Ovary (tissue), 9 donors: ENCODE measurements around the gene TKTL2. TPM values are rescaled to one million over a fixed set of nuclear protein-coding genes. Genes with fewer than 3 reads are reported as not detected.
A peak's percentile ranks its signal among the peaks of the same experiment; 100 is the strongest.
"Not testable (repeated sequence)": the region's sequence is repeated elsewhere in the genome, so short reads cannot be mapped to it uniquely, and the experiment has no call there.

Experiments used
- DNase-seq, 5 donors: peaks; one replicate each; pipeline ENCODE4 v3.0.0-alpha.2; 2019 to 2020
- H3K27ac ChIP-seq, 2 donors: fragments of 200-600 bp; one replicate each; pipeline versions ENCODE4 v1.5.1 to v1.8.0; 2019 to 2022
- H3K27me3 ChIP-seq: fragments of 200-600 bp; one replicate; pipeline ENCODE4 v1.8.0; 2022
- H3K36me3 ChIP-seq: fragments of 200-600 bp; sonication (generic); one replicate; pipeline ENCODE4 v1.5.1; 2019
- H3K4me1 ChIP-seq: one replicate; pipeline ENCODE4 v1.8.1; 2013; ENCODE audit warnings: mild to moderate bottlenecking, moderate library complexity; ENCODE audit not compliant: insufficient read depth
- H3K4me3 ChIP-seq: fragments of 200-600 bp; sonication (generic); one replicate; pipeline ENCODE4 v1.5.1; 2017
- H3K9me3 ChIP-seq, 2 donors: fragments of 200-600 bp in 1 of 2; sonication (generic) in 1 of 2; one replicate each; pipeline versions ENCODE4 v1.5.1 to v1.8.1; 2013 to 2019; ENCODE audit warnings: mild to moderate bottlenecking in 1 of 2, moderate library complexity in 1 of 2
- EP300 ChIP-seq: sonication (generic); formaldehyde crosslinking; IDR thresholded peaks from one replicate; pipeline ENCODE4 v1.6.1; 2017; ENCODE audit warnings: antibody characterized with exemption
- POLR2A ChIP-seq: fragments of 450-650 bp; IDR thresholded peaks from one replicate; pipeline ENCODE4 v1.6.1; 2017; ENCODE audit warnings: antibody characterized with exemption, mild to moderate bottlenecking, moderate library complexity
- WGBS, 3 donors: extraction: QIAGEN DNeasy Blood & Tissue Kit in 1 of 3; methylation state at CpG; one replicate each; pipeline versions ENCODE4 v1.1.5 to v1.1.7; 2013 to 2017; 5-methylcytosine and 5-hydroxymethylcytosine counted together
- intact Hi-C, 4 donors: fragments of 100-400 bp; cut with DNase I; formaldehyde crosslinking; loops; one replicate each; pipeline versions ENCODE4 v1.11.0 to v1.15.1; 2022 to 2023
- polyA plus RNA-seq, 2 donors: library from polyadenylated mRNA; stranded (reverse); fragments of 200-250 nt in 1 of 2; fragments of 350-450 nt in 1 of 2; fragmentation: Illumina TruSeq in 1 of 2; extraction: RNeasy Lipid Tissue Mini Kit (QIAGEN cat#74804) in 1 of 2; gene quantifications; one replicate each; pipeline ENCODE4 v1.2.3, GENCODE V29; 2013 to 2014
- total RNA-seq, 7 donors: library from RNA; depleted of rRNA in 2 of 7; stranded (reverse); fragments of >200 nt in 2 of 7; fragmentation: NEBNext Ultra II Directional in 3 of 7; extraction: Animal tissue kit (Norgen Biotek cat#: 25700) in 3 of 7; gene quantifications; one replicate each; pipeline versions ENCODE4 v1.1.0 to v1.2.4, GENCODE V29; 2016 to 2023
- TF ChIP-seq, protein P1 (sequence below), 3 donors: fragments of 450-650 bp in 2 of 3; fragments of 200-600 bp in 1 of 3; IDR thresholded peaks; one replicate each; pipeline versions ENCODE4 v1.5.1 to v1.8.0; 2016 to 2022; ENCODE audit warnings: antibody characterized with exemption in 3 of 3, mild to moderate bottlenecking in 1 of 3
- donor health status: DM: no; HTN: no; CAD: no; lungs with moderate emphysema.
- donor health status: DM: no; HTN: no; CAD: no.
- donor health status: Bipolar disorder and iron deficiency.
- donor health status: DM: yes; HTN: yes; CAD: no.
- donor health status: DM: no; HTN: no; CAD: no.
- donor health status: DM: yes; HTN: yes; CAD: no.

Gene TKTL2
- total and polyA plus RNA-seq, 9 donors, result not detected

- Histone ChIP-seq H3K36me3 (no peaks in the 10 kb centered on the region), H3K27ac (no peak overlapping the region), H3K4me1 (no peaks in the 10 kb centered on the region), H3K9me3 (no peaks in the 10 kb centered on the region), H3K4me3 (no peak overlapping the region), H3K27me3 (no peaks in the 10 kb centered on the region)
- no peak for DNase-seq
- 79 to 87% (median 83%) methylated on average over 3 of the region's 3 CpGs for WGBS, 3 donors
- TF ChIP-seq POLR2A, result no peak
- TF ChIP-seq, protein P1, sequence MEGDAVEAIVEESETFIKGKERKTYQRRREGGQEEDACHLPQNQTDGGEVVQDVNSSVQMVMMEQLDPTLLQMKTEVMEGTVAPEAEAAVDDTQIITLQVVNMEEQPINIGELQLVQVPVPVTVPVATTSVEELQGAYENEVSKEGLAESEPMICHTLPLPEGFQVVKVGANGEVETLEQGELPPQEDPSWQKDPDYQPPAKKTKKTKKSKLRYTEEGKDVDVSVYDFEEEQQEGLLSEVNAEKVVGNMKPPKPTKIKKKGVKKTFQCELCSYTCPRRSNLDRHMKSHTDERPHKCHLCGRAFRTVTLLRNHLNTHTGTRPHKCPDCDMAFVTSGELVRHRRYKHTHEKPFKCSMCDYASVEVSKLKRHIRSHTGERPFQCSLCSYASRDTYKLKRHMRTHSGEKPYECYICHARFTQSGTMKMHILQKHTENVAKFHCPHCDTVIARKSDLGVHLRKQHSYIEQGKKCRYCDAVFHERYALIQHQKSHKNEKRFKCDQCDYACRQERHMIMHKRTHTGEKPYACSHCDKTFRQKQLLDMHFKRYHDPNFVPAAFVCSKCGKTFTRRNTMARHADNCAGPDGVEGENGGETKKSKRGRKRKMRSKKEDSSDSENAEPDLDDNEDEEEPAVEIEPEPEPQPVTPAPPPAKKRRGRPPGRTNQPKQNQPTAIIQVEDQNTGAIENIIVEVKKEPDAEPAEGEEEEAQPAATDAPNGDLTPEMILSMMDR (IDR thresholded peaks at IDR 0.05), result no peak
- no peak for TF ChIP-seq EP300
- intact Hi-C loops, result no loop called here
Observed at GRCh38 chr4:163470391-163470790, 3.2 kb downstream of the TKTL2 start.

DNA sequence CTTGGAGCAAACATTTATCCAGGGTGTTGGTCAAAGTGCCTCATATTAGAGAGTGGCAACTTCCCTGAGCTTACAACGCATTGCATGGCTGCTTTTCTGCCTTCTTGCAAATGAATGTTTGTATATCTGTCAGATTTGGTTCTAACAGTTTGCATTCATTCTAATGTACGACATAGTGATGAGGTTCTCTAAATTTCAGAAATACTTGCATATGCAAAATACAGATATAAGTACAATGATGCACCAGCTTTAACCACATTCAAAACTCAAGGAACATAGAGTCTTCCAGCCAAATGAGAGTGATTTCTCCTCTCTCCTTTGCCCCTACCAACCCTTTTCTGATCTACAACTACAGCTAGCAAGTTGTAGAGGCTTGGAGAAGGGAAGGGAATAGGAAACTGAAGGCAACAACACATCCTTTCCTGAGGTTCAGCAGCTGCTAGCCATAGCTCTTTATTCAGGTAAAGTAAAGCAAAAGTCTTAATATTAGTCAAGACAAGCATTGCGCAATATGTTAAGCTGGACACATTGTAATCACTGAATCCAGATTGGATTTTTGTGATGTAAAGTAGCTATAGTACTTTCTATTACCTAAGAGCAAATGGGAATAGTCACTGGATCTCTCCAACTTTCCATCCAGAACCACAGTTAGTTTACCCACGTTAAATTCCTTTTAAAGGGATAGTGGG is 6.3 kb downstream of the TKTL2 start:
- Histone ChIP-seq H3K9me3 (no peaks in the 10 kb centered on the region), H3K27me3 (no peaks in the 10 kb centered on the region), H3K27ac (no peak overlapping the region), H3K4me3 (no peak overlapping the region), H3K4me1 (no peaks in the 10 kb centered on the region), H3K36me3 (no peaks in the 10 kb centered on the region)
- no peak for TF ChIP-seq POLR2A
- TF ChIP-seq, protein P1 (IDR thresholded peaks at IDR 0.05), result no peak
- TF ChIP-seq EP300, result no peak
- intact Hi-C loops, result no loop called here
- WGBS, 3 donors, result 81 to 85% (median 84%) methylated on average over 4 of the region's 4 CpGs
- no peak for DNase-seq

GRCh38 chr4:163462556-163462955 is 11.0 kb downstream of the TKTL2 start:
- 87 to 94% (median 88%) methylated on average over 5 of the region's 5 CpGs for WGBS, 3 donors
- no peaks in the 10 kb centered on the region for H3K36me3 ChIP-seq
- no peak overlapping the region for H3K4me3 ChIP-seq
- H3K27me3 ChIP-seq, result no peaks in the 10 kb centered on the region
- no peaks in the 10 kb centered on the region for H3K4me1 ChIP-seq
- intact Hi-C loops, result no loop called here
- no peak for TF ChIP-seq EP300
- no peak for TF ChIP-seq POLR2A
- TF ChIP-seq, protein P1 (IDR thresholded peaks at IDR 0.05), result no peak
- H3K9me3 ChIP-seq, result no peaks in the 10 kb centered on the region
- no peak for DNase-seq
- H3K27ac ChIP-seq, result no peak overlapping the region

DNA sequence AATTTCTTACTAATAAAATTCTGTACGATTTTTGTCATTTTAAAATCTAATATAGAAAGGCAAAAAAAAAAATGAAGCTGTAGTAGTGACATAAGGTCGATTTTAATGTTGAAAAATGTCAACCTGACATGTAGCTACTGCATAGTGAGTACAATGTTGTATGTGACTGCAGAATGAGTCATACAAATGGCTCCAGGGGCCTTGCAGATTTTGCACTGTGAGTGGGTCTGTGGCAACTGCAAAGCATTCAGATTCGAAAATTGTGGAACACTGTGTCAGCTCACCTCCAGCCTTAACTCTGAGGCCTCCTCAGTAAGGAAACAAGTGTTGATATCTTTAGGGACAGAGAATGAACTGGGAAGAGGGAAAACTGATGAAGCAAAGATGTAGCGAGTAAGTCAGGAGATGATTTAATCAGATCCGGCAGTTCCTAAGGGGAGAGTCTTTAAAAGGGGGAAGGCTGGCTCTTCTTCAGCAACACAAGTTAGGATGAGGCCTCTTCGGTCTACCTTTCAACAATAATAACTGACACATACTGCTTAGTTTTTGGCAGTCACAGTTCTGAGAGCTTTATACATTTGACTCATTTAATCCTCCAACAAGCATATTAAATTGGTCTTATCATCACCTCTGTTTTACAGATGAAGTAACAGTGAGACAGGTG is 24.9 kb downstream of the TKTL2 start:
- 72 to 74% (median 73%) methylated on average over 6 of the region's 6 CpGs for WGBS, 3 donors
- no peak for TF ChIP-seq POLR2A
- H3K4me3 ChIP-seq, result no peak overlapping the region
- no peaks in the 10 kb centered on the region for H3K36me3 ChIP-seq
- no peaks in the 10 kb centered on the region for H3K27me3 ChIP-seq
- DNase-seq, result no peak
- no peaks in the 10 kb centered on the region for H3K9me3 ChIP-seq
- intact Hi-C loops, result no loop called here
- no peak overlapping the region for H3K27ac ChIP-seq
- H3K4me1 ChIP-seq, result no peaks in the 10 kb centered on the region

DNA sequence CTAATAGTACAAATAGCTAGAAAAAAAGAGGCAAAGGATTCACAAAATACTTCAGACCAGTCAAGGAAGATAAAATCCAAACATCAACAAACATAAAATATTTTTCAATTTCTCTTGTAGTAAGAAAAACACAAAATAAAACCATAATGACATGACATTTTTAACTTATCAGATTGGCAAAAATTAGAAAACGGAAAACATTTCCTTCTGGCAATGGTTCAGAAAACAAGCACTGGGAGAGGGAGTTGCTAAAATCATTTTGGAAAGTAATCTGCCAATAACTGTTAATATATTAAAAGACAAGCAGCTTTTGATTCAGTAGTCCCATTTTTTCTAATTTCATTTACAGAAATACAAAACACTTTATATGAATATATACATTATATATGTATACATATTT is 26.1 kb downstream of the TKTL2 start:
- DNase-seq, result no peak
- Histone ChIP-seq H3K36me3 (no peaks in the 10 kb centered on the region), H3K27ac (no peak overlapping the region), H3K4me3 (no peak overlapping the region), H3K9me3 (no peaks in the 10 kb centered on the region), H3K27me3 (no peaks in the 10 kb centered on the region), H3K4me1 (no peaks in the 10 kb centered on the region)
- no peak for TF ChIP-seq EP300
- no peak for TF ChIP-seq POLR2A
- TF ChIP-seq, protein P1 (IDR thresholded peaks at IDR 0.05), result no peak
- 5 to 14% (median 7%) methylated on average over 1 of the region's 1 CpG for whole genome bisulfite sequencing, 3 donors
- intact Hi-C loops, result no loop called here

DNA sequence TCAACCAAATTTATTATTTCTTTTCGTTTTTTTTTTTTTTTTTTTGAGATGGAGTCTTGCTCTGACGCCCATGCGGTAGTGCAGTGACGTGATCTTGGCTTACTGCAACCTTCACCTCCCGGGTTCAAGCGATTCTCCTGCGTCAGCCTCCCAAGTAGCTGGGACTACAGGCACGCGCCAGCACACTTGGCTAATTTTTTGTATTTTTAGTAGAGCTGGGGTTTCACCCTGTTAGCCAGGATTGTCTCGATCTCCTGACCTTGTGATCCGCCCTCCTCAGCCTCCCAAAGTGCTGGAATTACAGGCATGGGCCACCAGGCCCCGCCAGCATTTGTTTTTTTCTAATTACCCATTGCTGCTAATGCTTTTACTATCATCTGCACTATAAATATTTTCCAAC is 26.5 kb downstream of the TKTL2 start:
- intact Hi-C loops, H3K27ac ChIP-seq, H3K36me3 ChIP-seq, H3K4me3 ChIP-seq, H3K27me3 ChIP-seq, H3K4me1 ChIP-seq, H3K9me3 ChIP-seq: not testable (repeated sequence)
- peak in 2 of 5 donors; percentile 13 to 27 for DNase-seq
- 18 to 41% (median 28%) methylated on average over 12 of the region's 12 CpGs for WGBS, 3 donors
